Cerebellar nuclear complex (tissue), 1 donor: ENCODE data around the gene GRIK2.
"Not testable (repeated sequence)": the region's sequence is repeated elsewhere in the genome, so short reads cannot be mapped to it uniquely, and the experiment has no call there.

Source experiments
- DNase-seq, 2 experiments: peaks; one replicate each; lab custom pipeline; 2025; lab: John Stamatoyannopoulos, UW

GRIK2 gene

GRCh38 chr6:101630941-101631340 lies 237.4 kb downstream of the GRIK2 start:
- no peak for DNase-seq

DNA sequence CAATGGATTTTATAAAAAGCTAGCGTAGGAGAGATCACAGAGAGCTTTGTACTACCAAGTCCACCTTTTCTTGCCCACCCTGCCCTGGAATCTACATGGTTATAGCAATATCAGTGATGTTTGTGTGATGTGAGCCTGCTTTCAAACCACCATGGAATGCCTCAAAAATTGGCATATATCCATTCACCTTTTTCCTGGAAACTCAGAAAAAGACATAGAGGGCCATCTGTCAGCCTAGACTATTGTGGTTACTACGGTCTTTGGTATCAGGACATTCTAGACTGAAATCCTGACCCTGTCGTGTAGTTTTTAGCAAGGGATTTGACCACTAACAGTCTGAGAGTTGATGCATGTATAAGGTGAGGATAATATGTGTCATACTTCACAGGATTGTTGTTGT lies 239.6 kb downstream of the GRIK2 start:
- no peak for DNase-seq

DNA sequence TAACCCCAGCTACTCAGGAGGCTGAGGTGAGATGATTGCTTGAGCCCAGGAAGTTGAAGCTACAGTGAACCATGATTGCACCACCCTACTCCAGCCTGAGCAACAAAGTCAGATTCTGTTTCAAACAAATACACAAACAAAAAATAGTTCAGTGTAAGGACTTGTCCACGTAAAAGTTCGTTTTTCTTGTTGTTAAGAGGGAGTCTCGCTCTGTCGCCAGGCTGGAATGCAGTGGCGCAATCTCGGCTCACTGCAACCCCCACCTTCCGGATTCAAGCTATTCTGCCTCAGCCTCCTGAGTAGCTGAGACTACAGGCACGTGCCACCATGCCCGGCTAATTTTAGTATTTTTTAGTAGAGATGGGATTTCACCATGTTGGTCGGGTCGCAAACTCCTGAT lies 245.4 kb downstream of the GRIK2 start:
- DNase-seq: not testable (repeated sequence)

GRCh38 chr6:101640131-101640530 lies 246.6 kb downstream of the GRIK2 start:
- DNase-seq: no peak

DNA sequence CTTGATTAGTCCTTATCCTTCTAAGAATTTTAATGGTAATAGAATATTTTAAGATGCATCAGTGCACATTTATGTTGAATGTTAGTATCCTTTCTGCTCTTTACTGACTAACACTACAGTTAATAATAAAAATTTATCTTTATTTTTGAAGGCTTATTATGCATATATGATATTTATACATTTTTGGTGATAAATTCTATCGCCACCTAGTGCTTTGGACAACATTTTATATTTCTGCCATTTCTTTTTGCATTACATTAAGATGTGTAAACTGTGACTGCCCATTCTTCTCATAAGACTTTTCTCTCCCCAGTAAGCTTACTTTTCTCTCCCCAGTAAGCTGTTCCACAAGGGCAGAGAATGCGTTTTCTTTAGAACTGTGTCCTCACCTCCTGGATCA lies 252.3 kb downstream of the GRIK2 start:
- no peak for DNase-seq

DNA sequence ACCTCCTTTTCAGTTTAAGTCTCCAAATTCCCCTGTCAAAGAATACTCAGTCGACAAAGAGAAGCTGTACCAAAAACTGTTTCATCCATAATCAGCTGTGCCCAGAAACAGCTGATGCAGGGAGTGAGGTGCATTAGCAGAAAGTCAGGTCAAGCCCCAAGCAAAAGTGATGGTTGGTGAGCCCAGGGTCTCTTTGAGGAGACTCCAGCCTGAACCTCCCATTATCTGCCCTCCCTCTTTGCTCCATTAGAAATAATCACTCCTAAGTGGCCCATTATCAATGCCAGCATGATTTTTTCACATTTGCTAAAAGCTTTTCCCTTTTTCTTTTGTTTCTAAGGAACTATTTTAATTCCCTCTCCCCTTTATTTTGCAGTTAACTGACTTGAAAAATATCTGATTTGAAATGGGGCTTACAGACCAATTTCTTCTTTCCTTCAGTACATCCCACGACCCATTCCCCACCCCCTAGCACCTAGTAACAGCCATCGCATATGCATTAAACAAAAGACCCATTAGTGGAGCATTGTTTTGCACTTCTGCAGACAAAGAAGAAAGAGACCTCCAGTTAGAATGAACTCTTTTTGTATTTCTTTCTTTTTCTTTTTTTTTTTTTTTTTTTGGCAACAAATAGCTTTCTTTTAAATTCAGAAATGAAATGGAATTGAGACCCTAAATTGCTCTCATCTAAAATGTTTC lies 257.0 kb downstream of the GRIK2 start:
- no peak for DNase-seq

- no peak for DNase-seq
Measured at GRCh38 chr6:101652079-101652478, 258.6 kb downstream of the GRIK2 start.

- no peak for DNase-seq
Measured at GRCh38 chr6:101655109-101655508, 261.6 kb downstream of the GRIK2 start.

- no peak for DNase-seq
Measured at GRCh38 chr6:101662111-101662897, 268.8 kb downstream of the GRIK2 start.

- no peak for DNase-seq
Measured at GRCh38 chr6:101663100-101663499, 269.6 kb downstream of the GRIK2 start.

GRCh38 chr6:101666256-101666655 lies 272.7 kb downstream of the GRIK2 start:
- DNase-seq: no peak

DNA sequence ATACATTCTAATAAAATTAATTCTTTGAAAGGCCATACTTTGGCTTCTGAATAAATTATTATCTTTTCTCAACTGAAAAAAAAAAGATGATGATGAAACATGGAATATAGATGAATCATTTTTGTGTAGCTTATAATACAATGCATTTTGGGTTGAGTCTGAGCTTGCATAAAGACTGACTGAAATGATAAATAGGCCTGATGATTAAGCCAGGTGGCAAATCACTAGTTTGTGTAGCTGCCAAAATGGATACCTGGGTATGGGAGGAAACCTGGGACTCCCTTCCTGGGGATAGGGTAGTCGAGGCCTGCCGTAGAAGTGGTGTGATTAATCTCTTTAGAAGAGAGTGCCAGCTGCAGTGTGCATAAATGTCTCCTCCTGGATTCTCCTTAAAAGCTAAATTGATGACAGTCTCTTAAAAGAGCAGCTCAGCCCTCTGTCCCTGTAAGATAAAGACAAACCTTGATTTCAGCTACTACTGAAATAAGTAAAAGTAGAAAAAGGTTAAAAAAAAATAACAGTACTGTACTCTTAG lies 275.1 kb downstream of the GRIK2 start:
- DNase-seq: no peak

GRCh38 chr6:101676187-101676586 lies 282.7 kb downstream of the GRIK2 start:
- no peak for DNase-seq

GRCh38 chr6:101682937-101683336 lies 289.4 kb downstream of the GRIK2 start:
- DNase-seq: no peak

- DNase-seq: no peak
Measured at GRCh38 chr6:101683884-101684283, 290.4 kb downstream of the GRIK2 start.

DNA sequence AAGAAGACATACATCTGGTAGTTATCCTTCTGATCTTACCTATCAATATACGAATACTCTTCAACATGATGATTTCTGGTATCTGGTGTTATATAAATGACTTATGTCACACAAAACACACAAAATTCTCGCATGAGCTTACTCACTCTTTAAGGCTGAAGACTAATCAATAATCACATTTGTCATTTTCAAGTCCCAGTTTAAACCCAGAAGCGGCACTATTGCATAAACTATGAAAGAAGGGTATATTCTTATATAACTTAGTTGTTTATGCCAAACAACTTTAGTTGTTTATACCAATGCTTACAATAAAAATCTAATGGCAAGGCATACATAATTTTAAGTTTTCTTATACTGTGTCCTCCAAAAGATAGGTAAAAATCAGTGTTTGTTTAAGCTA lies 293.1 kb downstream of the GRIK2 start:
- no peak for DNase-seq

GRCh38 chr6:101689156-101689555 lies 295.6 kb downstream of the GRIK2 start:
- no peak for DNase-seq

- DNase-seq: no peak
Measured at GRCh38 chr6:101689695-101690094, 296.2 kb downstream of the GRIK2 start.

- DNase-seq: no peak
Measured at GRCh38 chr6:101700655-101701054, 307.1 kb downstream of the GRIK2 start.

- DNase-seq: no peak
Measured at GRCh38 chr6:101703311-101703710, 309.8 kb downstream of the GRIK2 start.

- DNase-seq: no peak
Measured at GRCh38 chr6:101705866-101706265, 312.4 kb downstream of the GRIK2 start.

DNA sequence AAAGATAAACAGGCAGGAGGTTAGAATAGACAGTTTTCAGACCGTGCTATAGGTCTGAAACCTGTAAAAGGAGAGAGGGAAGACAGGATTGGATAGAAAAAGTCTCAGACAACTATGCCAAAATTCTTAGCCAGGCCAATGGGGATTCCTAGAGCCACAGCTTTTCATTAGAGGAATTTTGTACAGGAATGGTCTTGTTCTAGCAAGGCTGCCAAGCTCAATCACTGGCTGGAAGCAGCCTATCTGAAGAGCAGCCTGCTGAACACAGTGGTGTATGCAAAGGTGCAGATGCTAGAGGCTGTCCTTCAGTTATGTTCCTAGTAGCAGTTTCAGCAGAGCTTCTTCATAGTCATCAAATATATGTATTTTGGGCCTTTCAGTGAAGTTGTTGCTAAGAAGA lies 313.1 kb downstream of the GRIK2 start:
- peak in 1 of 2 experiments; percentile 11 for DNase-seq

GRCh38 chr6:101711518-101711917 lies 318.0 kb downstream of the GRIK2 start:
- no peak for DNase-seq
